SK-N-SH (cell line): ENCODE data around the gene TRIOBP. TPM values are rescaled to one million over a fixed set of nuclear protein-coding genes. Genes with fewer than 3 reads are reported as not detected.

ENCODE experiments used
- CTCF ChIA-PET: fragments of 300-600, 350-600 bp; formaldehyde crosslinking; extraction: SDS; loops from one replicate; lab custom pipeline; 2021; lab: Yijun Ruan, JAX
- POLR2A ChIA-PET: fragments of 350-600 bp; sonication (Branson Sonifier 250); formaldehyde crosslinking; extraction: SDS; loops from one replicate; lab custom pipeline; 2020; ENCODE audit warnings: antibody characterized with exemption, inconsistent platforms; lab: Yijun Ruan, JAX
- DNase-seq: peaks from one replicate; pipeline ENCODE4 v3.0.0; 2012
- H2AFZ ChIP-seq: fragments of 200-600 bp; sonication (generic); 2 replicates; pipeline ENCODE4 v1.8.1; 2016; ENCODE audit warnings: antibody characterized with exemption, mild to moderate bottlenecking, low read depth
- H3F3A ChIP-seq: fragments of 200-600 bp; sonication (generic); replicated peaks from 2 replicates; pipeline ENCODE3; 2016; ENCODE audit warnings: antibody characterized with exemption, mild to moderate bottlenecking; ENCODE audit not compliant: insufficient read depth
- H3K27ac ChIP-seq, 2 experiments: fragments of 200-500 bp in 1 of 2; fragments of 200-600 bp in 1 of 2; sonication (Bioruptor generic) in 1 of 2; sonication (generic), shearing (Covaris generic) in 1 of 2; 2 replicates each; pipeline versions ENCODE4 v1.5.1 to v1.6.1; 2014 to 2016; ENCODE audit warnings: low read depth in 2 of 2, inconsistent platforms in 1 of 2, low read length in 1 of 2, mild to moderate bottlenecking in 1 of 2, mixed read lengths in 1 of 2
- H3K27me3 ChIP-seq: fragments of 200-600 bp; sonication (generic), shearing (Covaris generic); 2 replicates; pipeline ENCODE4 v1.6.1; 2016; ENCODE audit warnings: mixed run types; ENCODE audit not compliant: insufficient read depth
- H3K36me3 ChIP-seq, 2 experiments: fragments of 200-500 bp in 1 of 2; fragments of 200-600 bp in 1 of 2; sonication (Bioruptor generic) in 1 of 2; sonication (generic) in 1 of 2; replicated peaks in 1 of 2; 2 replicates each; pipeline versions ENCODE3 to v1.5.1; 2014 to 2016; ENCODE audit warnings: low read length in 1 of 2, mild to moderate bottlenecking in 1 of 2; ENCODE audit not compliant: insufficient read depth in 2 of 2, control insufficient read depth in 1 of 2
- H3K4me1 ChIP-seq, 2 experiments: fragments of 200-500 bp in 1 of 2; fragments of 200-600 bp in 1 of 2; sonication (Bioruptor generic) in 1 of 2; sonication (generic), shearing (Covaris generic) in 1 of 2; 2 replicates each; pipeline versions ENCODE4 v1.5.1 to v1.6.1; 2014 to 2016; ENCODE audit warnings: low read depth in 1 of 2, low read length in 1 of 2, mixed run types in 1 of 2; ENCODE audit not compliant: insufficient read depth in 2 of 2, control insufficient read depth in 1 of 2
- H3K4me2 ChIP-seq: fragments of 200-600 bp; sonication (generic), shearing (Covaris generic); 2 replicates; pipeline ENCODE4 v1.6.1; 2017; ENCODE audit warnings: mixed run types
- H3K4me3 ChIP-seq, 2 experiments: fragments of 200-500 bp in 1 of 2; fragments of 200-600 bp in 1 of 2; sonication (Bioruptor generic) in 1 of 2; sonication (generic), shearing (Covaris generic) in 1 of 2; 2 replicates each; pipeline versions ENCODE4 v1.5.1 to v1.8.1; 2014 to 2016; ENCODE audit warnings: low read depth in 2 of 2, inconsistent platforms in 1 of 2, low read length in 1 of 2, mild to moderate bottlenecking in 1 of 2, mixed read lengths in 1 of 2, moderate library complexity in 1 of 2
- H3K79me2 ChIP-seq: fragments of 200-600 bp; sonication (generic); 2 replicates; pipeline ENCODE4 v1.8.1; 2017; ENCODE audit warnings: mild to moderate bottlenecking; ENCODE audit not compliant: insufficient read depth
- H3K9ac ChIP-seq: fragments of 200-600 bp; sonication (generic); 2 replicates; pipeline ENCODE4 v1.6.1; 2017; ENCODE audit warnings: mixed run types
- H3K9me2 ChIP-seq: fragments of 200-600 bp; sonication (generic); 2 replicates; pipeline ENCODE4 v1.6.1; 2017; ENCODE audit warnings: mixed run types
- H3K9me3 ChIP-seq: fragments of 200-600 bp; sonication (generic); 2 replicates; pipeline ENCODE4 v1.6.1; 2017; ENCODE audit warnings: mixed run types, mild to moderate bottlenecking, moderate library complexity
- H4K20me1 ChIP-seq: fragments of 200-600 bp; sonication (generic); 2 replicates; pipeline ENCODE4 v1.6.1; 2017; ENCODE audit warnings: mild to moderate bottlenecking, mixed run types; ENCODE audit not compliant: insufficient read depth
- CHD2 ChIP-seq: fragments of 150-350 bp; IDR thresholded peaks from 2 replicates; pipeline ENCODE4 v1.6.1; 2018; ENCODE audit warnings: low read length; ENCODE audit not compliant: partially characterized antibody
- CTCF ChIP-seq: fragments of 200-600 bp; sonication (generic); IDR thresholded peaks from 2 replicates; pipeline ENCODE4 v1.6.1; 2017; ENCODE audit warnings: antibody characterized with exemption, mild to moderate bottlenecking, moderate library complexity
- EP300 ChIP-seq, 2 experiments: IDR thresholded peaks; 2 replicates each; pipeline versions ENCODE4 v1.4.0 to v1.6.1; 2012; ENCODE audit warnings: borderline replicate concordance in 1 of 2, low read depth in 1 of 2, low read length in 1 of 2
- GABPA ChIP-seq: IDR thresholded peaks from 2 replicates; pipeline ENCODE4 v1.4.0; 2012; ENCODE audit warnings: low read depth, mild to moderate bottlenecking
- GATA2 ChIP-seq: sonication (generic); formaldehyde crosslinking; IDR thresholded peaks from 2 replicates; pipeline ENCODE4 v1.5.0; 2020; ENCODE audit warnings: mild to moderate bottlenecking, missing genetic modification reagents
- JUND ChIP-seq: IDR thresholded peaks from 2 replicates; pipeline ENCODE4 v1.4.0; 2012
- MAX ChIP-seq: IDR thresholded peaks from 2 replicates; pipeline ENCODE4 v1.4.0; 2012; ENCODE audit warnings: low read depth
- MXI1 ChIP-seq: IDR thresholded peaks from 2 replicates; pipeline ENCODE4 v1.6.1; 2012; ENCODE audit warnings: mild to moderate bottlenecking, low read depth, low read length, improper control_type of control experiment
- NFIC ChIP-seq: IDR thresholded peaks from 2 replicates; pipeline ENCODE4 v1.4.0; 2012; ENCODE audit warnings: borderline replicate concordance
- NRF1 ChIP-seq: IDR thresholded peaks from 2 replicates; pipeline ENCODE4 v1.6.1; 2012; ENCODE audit warnings: low read depth, mild to moderate bottlenecking, low read length
- PBX3 ChIP-seq: IDR thresholded peaks from 2 replicates; pipeline ENCODE4; 2012
- REST ChIP-seq: IDR thresholded peaks from 2 replicates; pipeline ENCODE4 v1.6.1; 2012; ENCODE audit warnings: mild to moderate bottlenecking, low read depth, low read length, moderate library complexity
- RFX5 ChIP-seq: IDR thresholded peaks from 2 replicates; pipeline ENCODE4 v1.6.1; 2012; ENCODE audit warnings: mild to moderate bottlenecking, improper control_type of control experiment, low read length
- SIN3A ChIP-seq: IDR thresholded peaks from 2 replicates; pipeline ENCODE4 v1.6.1; 2012; ENCODE audit warnings: low read depth, mild to moderate bottlenecking, low read length, moderate library complexity, borderline replicate concordance
- SMC3 ChIP-seq: IDR thresholded peaks from 2 replicates; pipeline ENCODE4 v1.6.1; 2012; ENCODE audit warnings: low read depth, low read length, improper control_type of control experiment
- TAF1 ChIP-seq: IDR thresholded peaks from 2 replicates; pipeline ENCODE4 v1.6.1; 2012; ENCODE audit warnings: low read depth, mild to moderate bottlenecking, low read length, moderate library complexity, borderline replicate concordance
- TCF12 ChIP-seq: IDR thresholded peaks from 2 replicates; pipeline ENCODE4 v1.4.0; 2012
- TEAD4 ChIP-seq: IDR thresholded peaks from 2 replicates; pipeline ENCODE4 v1.4.0; 2012; ENCODE audit warnings: mild to moderate bottlenecking, borderline replicate concordance; ENCODE audit not compliant: insufficient read depth
- USF1 ChIP-seq: IDR thresholded peaks from 2 replicates; pipeline ENCODE4 v1.4.0; 2012; ENCODE audit warnings: low read depth, borderline replicate concordance
- USF2 ChIP-seq: fragments of 150-350 bp; IDR thresholded peaks from 2 replicates; pipeline ENCODE4 v1.6.1; 2017; ENCODE audit warnings: antibody characterized with exemption, low read length, low read depth, borderline replicate concordance
- WGBS: methylation state at CpG from one replicate; pipeline ENCODE4 v1.1.6; 2017; ENCODE audit warnings: low lambda C conversion rate; 5-methylcytosine and 5-hydroxymethylcytosine counted together
- polyA plus RNA-seq, 3 experiments: library from polyadenylated mRNA; depleted of rRNA; stranded (reverse); fragments of >200 nt; gene quantifications; 2 replicates each; pipeline ENCODE4 v1.2.3, GENCODE V29; 2012

TRIOBP gene
- polyA plus RNA-seq, 1 of the 3 experiments (the other 2 are of a cell fraction) = 43.6 TPM

GRCh38 chr22:37752189-37753087 lies 55.6 kb downstream of the TRIOBP start:
- peaks cover 69% of the 10 kb centered on the region for H3K79me2 ChIP-seq
- H3K4me1 ChIP-seq = peaks cover 40 to 53% of the 10 kb centered on the region in 2 experiments
- H3K9me3 ChIP-seq = no peaks in the 10 kb centered on the region
- peak; percentile 94 for DNase-seq
- H3K4me2 ChIP-seq = peak overlapping the region; percentile 71
- peak overlapping the region; percentile 31; the same call in 1 of the 2 replicates for H3K9ac ChIP-seq
- H4K20me1 ChIP-seq = peaks cover 46% of the 10 kb centered on the region
- peaks cover 15 to 24% of the 10 kb centered on the region in 2 experiments for H3K36me3 ChIP-seq
- 6% methylated on average over 12 of the region's 17 CpGs for WGBS
- H2AFZ ChIP-seq = no peak overlapping the region
- ChIA-PET POLR2A (interaction anchor here (0.6 to 2.1 kb wide), 6 partner anchors 11 to 103 kb away, joined by 3 to 9 read pairs (median 4); a partner anchor contains a TSS), CTCF (interaction anchor here (0.8 to 2.6 kb wide), 18 partner anchors 11 to 182 kb away, joined by 3 to 12 read pairs (median 4); partner anchors contain the start of gene TRIOBP)
- H3K27me3 ChIP-seq = no peaks in the 10 kb centered on the region
- peaks cover 26% of the 10 kb centered on the region for H3F3A ChIP-seq
- H3K9me2 ChIP-seq = no peaks in the 10 kb centered on the region
- 0 out of 4 replicates have a peak overlapping the region, but pooled peaks of 1 of the 2 experiments have one; percentile 1 for H3K4me3 ChIP-seq
- H3K27ac ChIP-seq = peak overlapping the region; percentile 77 to 96
- TF ChIP-seq USF1 (no peak), MXI1 (peak; percentile 93), TEAD4 (peak; percentile 88), GABPA (peak; percentile 28; the same call in 1 of the 2 replicates), PBX3 (peak; percentile 82), SIN3A (peak; percentile 45; the same call in 1 of the 2 replicates), JUND (peak; percentile 81), CTCF (peak; percentile 25; the same call in 1 of the 2 replicates), GATA2 (CRISPR knock-in tag) (no peak), RFX5 (no peak; the same call in 1 of the 2 replicates), TCF12 (peak; percentile 94), USF2 (no peak), TAF1 (peak; percentile 9; the same call in 1 of the 2 replicates), EP300 (IDR thresholded peaks at IDR 0.05; ENCODE audit: borderline replicate concordance in 1 of 2, low read depth in 1 of 2, low read length in 1 of 2) (peak; percentile 78 to 88), NFIC (peak; percentile 95), SMC3 (peak; percentile 1; the same call in 1 of the 2 replicates), CHD2 (peak; percentile 80), MAX (peak; percentile 96), REST (peak; percentile 85), NRF1 (0 out of 2 replicates have a peak, but pooled peaks have one; percentile 20)
